H1 (cell line): Measurements from ENCODE around the gene EXOSC1. TPM values are rescaled to one million over a fixed set of nuclear protein-coding genes. Genes with fewer than 3 reads are reported as not detected.

Source experiments
- BRCA1 ChIP-seq: IDR thresholded peaks from 2 replicates; pipeline ENCODE4 v1.6.1; 2012; ENCODE audit warnings: low read depth, low read length, improper control_type of control experiment
- EZH2 ChIP-seq: fragments of 200-600 bp; sonication (generic); IDR thresholded peaks from 2 replicates; pipeline ENCODE4 v1.7.1; 2012; ENCODE audit warnings: low read depth, mild to moderate bottlenecking, moderate library complexity, low read length, inconsistent platforms; ENCODE audit not compliant: severe bottlenecking
- KDM4A ChIP-seq: IDR thresholded peaks from one replicate; pipeline ENCODE4 v1.7.1; 2012; ENCODE audit warnings: low read depth, mild to moderate bottlenecking, moderate library complexity, low read length, inconsistent platforms; ENCODE audit not compliant: severe bottlenecking
- NANOG ChIP-seq: IDR thresholded peaks from 2 replicates; pipeline ENCODE4 v1.6.1; 2011; ENCODE audit warnings: low read length, low read depth, mild to moderate bottlenecking, inconsistent platforms; ENCODE audit not compliant: insufficient read depth, poor library complexity, severe bottlenecking
- SP1 ChIP-seq: IDR thresholded peaks from 2 replicates; pipeline ENCODE4 v1.6.1; 2011; ENCODE audit warnings: low read depth, low read length
- TEAD4 ChIP-seq: IDR thresholded peaks from 2 replicates; pipeline ENCODE4 v1.6.1; 2012; ENCODE audit warnings: low read depth, low read length, inconsistent platforms, mixed read lengths
- polyA plus RNA-seq, 7 experiments: library from polyadenylated mRNA; depleted of rRNA in 3 of 7; stranded (reverse) in 5 of 7; unstranded in 2 of 7; fragments of >200 nt in 5 of 7; fragments of 200-250 nt in 2 of 7; gene quantifications; 1 replicate in 5 of 7; 2 replicates in 1 of 7; 4 replicates in 1 of 7; pipeline versions ENCODE4 v1.2.1 to v1.2.3, GENCODE V29; 2011 to 2013; ENCODE audit warnings: missing spikeins in 2 of 7, mixed read lengths in 2 of 7
- total RNA-seq: library from RNA; stranded (reverse); fragmentation: NEBNext Ultra II Directional; extraction: Animal tissue kit (Norgen Biotek cat#: 25700); gene quantifications from 2 replicates; pipeline ENCODE4 v1.2.1, GENCODE V29; 2021
- TF ChIP-seq, protein P1 (sequence below): fragments of 300-600 bp; sonication (generic); IDR thresholded peaks from 2 replicates; pipeline ENCODE4 v1.7.1; 2012; ENCODE audit warnings: low read length, moderate library complexity, mild to moderate bottlenecking, inconsistent platforms; ENCODE audit not compliant: insufficient replicate concordance
- TF ChIP-seq, protein P2 (sequence below): IDR thresholded peaks from 2 replicates; pipeline ENCODE4 v1.6.1; 2011; ENCODE audit warnings: low read length, improper control_type of control experiment

EXOSC1 gene
- total and polyA plus RNA-seq, 2 of the 8 experiments (the other 6 are each of a cell fraction or from before 2014, with no cell fraction given), result 52.1 to 68.1 TPM

DNA sequence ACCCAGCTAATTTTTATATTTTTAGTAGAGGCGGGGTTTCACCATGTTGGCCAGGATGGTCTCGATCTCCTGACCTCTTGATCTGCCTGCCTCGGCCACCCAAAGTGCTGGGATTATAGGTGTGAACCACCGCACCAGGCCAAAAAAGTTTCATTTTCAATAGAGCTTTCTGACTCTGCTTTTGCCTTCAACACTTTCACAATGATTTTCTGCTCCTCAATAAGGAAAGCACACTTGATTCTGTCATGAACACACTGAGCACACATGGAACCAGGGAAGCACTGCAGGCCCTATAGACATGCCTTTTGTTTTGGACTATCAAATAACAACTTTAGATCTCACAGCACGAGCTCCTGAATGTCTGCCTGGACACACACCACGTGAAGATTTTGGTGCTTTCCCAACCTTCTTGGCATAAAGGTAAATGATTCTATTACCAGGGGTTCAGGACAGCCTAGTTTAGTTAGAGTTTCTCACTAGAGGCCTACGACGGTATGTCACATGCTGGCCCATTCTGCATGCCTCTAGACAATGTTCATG, 52.7 kb downstream of the EXOSC1 start (continued):
- TF ChIP-seq, protein P1, sequence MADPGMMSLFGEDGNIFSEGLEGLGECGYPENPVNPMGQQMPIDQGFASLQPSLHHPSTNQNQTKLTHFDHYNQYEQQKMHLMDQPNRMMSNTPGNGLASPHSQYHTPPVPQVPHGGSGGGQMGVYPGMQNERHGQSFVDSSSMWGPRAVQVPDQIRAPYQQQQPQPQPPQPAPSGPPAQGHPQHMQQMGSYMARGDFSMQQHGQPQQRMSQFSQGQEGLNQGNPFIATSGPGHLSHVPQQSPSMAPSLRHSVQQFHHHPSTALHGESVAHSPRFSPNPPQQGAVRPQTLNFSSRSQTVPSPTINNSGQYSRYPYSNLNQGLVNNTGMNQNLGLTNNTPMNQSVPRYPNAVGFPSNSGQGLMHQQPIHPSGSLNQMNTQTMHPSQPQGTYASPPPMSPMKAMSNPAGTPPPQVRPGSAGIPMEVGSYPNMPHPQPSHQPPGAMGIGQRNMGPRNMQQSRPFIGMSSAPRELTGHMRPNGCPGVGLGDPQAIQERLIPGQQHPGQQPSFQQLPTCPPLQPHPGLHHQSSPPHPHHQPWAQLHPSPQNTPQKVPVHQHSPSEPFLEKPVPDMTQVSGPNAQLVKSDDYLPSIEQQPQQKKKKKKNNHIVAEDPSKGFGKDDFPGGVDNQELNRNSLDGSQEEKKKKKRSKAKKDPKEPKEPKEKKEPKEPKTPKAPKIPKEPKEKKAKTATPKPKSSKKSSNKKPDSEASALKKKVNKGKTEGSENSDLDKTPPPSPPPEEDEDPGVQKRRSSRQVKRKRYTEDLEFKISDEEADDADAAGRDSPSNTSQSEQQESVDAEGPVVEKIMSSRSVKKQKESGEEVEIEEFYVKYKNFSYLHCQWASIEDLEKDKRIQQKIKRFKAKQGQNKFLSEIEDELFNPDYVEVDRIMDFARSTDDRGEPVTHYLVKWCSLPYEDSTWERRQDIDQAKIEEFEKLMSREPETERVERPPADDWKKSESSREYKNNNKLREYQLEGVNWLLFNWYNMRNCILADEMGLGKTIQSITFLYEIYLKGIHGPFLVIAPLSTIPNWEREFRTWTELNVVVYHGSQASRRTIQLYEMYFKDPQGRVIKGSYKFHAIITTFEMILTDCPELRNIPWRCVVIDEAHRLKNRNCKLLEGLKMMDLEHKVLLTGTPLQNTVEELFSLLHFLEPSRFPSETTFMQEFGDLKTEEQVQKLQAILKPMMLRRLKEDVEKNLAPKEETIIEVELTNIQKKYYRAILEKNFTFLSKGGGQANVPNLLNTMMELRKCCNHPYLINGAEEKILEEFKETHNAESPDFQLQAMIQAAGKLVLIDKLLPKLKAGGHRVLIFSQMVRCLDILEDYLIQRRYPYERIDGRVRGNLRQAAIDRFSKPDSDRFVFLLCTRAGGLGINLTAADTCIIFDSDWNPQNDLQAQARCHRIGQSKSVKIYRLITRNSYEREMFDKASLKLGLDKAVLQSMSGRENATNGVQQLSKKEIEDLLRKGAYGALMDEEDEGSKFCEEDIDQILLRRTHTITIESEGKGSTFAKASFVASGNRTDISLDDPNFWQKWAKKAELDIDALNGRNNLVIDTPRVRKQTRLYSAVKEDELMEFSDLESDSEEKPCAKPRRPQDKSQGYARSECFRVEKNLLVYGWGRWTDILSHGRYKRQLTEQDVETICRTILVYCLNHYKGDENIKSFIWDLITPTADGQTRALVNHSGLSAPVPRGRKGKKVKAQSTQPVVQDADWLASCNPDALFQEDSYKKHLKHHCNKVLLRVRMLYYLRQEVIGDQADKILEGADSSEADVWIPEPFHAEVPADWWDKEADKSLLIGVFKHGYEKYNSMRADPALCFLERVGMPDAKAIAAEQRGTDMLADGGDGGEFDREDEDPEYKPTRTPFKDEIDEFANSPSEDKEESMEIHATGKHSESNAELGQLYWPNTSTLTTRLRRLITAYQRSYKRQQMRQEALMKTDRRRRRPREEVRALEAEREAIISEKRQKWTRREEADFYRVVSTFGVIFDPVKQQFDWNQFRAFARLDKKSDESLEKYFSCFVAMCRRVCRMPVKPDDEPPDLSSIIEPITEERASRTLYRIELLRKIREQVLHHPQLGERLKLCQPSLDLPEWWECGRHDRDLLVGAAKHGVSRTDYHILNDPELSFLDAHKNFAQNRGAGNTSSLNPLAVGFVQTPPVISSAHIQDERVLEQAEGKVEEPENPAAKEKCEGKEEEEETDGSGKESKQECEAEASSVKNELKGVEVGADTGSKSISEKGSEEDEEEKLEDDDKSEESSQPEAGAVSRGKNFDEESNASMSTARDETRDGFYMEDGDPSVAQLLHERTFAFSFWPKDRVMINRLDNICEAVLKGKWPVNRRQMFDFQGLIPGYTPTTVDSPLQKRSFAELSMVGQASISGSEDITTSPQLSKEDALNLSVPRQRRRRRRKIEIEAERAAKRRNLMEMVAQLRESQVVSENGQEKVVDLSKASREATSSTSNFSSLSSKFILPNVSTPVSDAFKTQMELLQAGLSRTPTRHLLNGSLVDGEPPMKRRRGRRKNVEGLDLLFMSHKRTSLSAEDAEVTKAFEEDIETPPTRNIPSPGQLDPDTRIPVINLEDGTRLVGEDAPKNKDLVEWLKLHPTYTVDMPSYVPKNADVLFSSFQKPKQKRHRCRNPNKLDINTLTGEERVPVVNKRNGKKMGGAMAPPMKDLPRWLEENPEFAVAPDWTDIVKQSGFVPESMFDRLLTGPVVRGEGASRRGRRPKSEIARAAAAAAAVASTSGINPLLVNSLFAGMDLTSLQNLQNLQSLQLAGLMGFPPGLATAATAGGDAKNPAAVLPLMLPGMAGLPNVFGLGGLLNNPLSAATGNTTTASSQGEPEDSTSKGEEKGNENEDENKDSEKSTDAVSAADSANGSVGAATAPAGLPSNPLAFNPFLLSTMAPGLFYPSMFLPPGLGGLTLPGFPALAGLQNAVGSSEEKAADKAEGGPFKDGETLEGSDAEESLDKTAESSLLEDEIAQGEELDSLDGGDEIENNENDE, result no peak
- TF ChIP-seq SP1 (no peak), NANOG (no peak), EZH2 (no peak), BRCA1 (no peak), KDM4A (no peak), TEAD4 (no peak)
- TF ChIP-seq, protein P2, sequence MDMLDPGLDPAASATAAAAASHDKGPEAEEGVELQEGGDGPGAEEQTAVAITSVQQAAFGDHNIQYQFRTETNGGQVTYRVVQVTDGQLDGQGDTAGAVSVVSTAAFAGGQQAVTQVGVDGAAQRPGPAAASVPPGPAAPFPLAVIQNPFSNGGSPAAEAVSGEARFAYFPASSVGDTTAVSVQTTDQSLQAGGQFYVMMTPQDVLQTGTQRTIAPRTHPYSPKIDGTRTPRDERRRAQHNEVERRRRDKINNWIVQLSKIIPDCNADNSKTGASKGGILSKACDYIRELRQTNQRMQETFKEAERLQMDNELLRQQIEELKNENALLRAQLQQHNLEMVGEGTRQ, result no peak
